Erythroblast (primary cell): ENCODE measurements around the gene COG1.

Source experiments
- GATA1 ChIP-seq: IDR thresholded peaks from 2 replicates; pipeline ENCODE4 v1.6.1; 2011; ENCODE audit warnings: low read depth, mild to moderate bottlenecking, control low read depth, low read length, moderate library complexity
- POLR2A ChIP-seq: IDR thresholded peaks from 2 replicates; pipeline ENCODE4 v1.6.1; 2011; ENCODE audit warnings: mild to moderate bottlenecking, low read length

DNA sequence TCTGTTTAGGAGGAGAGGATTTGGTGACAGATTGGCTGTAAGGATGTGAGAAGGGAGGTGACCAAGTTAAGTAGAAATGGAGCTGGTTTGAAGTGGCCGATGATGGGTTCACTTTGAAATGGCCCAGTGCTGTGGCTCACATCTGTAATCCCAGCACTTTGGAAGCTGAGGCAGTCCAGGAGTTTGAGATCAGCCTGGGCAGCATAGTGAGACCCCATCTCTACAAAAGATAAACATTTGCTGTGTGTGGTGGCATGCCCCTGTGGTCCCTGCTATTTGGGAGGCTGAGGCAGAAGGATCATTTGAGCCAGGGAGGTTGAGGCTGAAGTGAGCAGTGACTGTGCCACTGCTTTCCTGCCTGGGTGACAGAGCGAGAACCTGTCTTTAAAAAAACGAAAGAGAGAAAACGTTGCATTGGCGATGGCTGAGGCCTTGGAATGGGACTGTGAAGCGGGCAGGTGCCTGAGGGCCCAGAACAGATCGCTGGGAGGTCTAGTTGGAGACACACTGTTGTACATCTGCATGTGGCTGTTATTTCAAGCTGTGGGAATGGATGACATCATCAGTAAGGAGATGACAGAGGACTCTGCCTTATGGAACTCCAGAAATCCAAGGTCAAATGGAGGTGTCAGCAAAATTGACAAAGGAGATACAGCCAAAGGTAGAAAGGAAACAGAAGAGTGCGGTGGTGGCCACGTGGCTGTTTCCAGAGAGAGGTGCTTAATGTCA lies 5.5 kb downstream of the COG1 start:
- TF ChIP-seq POLR2A (no peak), GATA1 (no peak)
